ENCODE data around the gene B9D1.

B9D1 gene

DNA sequence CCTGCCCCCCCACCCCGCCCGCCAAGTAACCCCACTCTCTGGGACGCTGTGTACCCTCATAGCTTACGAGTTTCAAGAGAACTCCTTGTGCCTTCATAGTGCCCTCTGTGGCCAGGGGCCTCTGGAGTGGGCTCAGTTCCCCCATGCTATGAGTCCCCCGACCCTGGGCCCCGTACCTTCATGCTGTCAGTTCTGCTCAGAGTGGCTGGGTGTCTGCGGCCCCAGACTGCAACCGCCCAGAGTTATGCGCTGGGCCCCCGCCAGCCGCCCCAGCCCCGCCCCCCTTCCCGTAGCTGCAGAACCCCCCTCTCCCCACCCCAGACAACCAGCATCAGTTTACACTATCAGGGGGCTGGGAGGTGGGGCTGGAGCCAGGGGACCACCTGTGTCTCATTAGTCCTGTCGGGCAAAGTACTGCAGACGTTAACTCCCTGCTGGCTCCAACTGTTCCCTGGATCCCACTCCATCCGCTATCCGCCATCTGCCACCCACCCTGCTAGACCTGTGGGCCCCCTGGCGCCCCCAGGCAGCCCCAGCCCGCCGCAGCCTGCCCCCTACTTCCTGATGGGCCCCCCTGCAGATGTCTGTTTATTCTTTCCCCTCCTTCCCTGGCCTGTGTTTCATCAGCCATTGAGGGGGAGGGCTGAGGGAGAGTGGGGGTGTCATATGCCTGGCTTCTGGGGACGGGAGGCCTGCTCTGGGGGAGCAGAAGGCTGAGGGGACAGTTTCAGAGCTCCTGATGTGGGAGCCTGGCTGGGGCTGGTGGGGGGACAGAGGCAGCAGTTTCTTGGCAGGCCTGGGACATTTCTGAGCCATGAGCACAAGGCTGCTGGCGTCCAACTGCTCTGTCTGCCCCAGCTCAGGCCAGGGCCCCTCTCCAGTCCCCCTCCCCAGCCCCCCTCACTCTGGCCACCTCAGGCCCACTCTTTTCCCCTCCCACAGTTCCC lies 24.7 kb upstream of the B9D1 start, which contains the start of gene MFAP4:
MFAP4 (minus strand) TSS at position 217 of the 947 bp plus-strand sequence; CDS start at position 182, 35 bp downstream.
- no peaks in the 10 kb centered on the region for H3K9me3 ChIP-seq (ENCODE audit: low read length)
- peaks cover 67% of the 10 kb centered on the region for H3K4me1 ChIP-seq (ENCODE audit: insufficient read depth, low read length)
- H3K27me3 ChIP-seq (ENCODE audit: control insufficient read depth in 1 of 2, insufficient read depth in 2 of 2, low read length in 2 of 2) = no peaks in the 10 kb centered on the region
- peak within 1 kb of the TSS; percentile 60 to 69 for H3K4me3 ChIP-seq (ENCODE audit: low read depth in 1 of 2, low read length in 2 of 2)
- peak within 1 kb of the TSS; percentile 100 for H3K27ac ChIP-seq (ENCODE audit: low read depth, low read length)
- peaks cover 17% of the 10 kb centered on the region for H3K36me3 ChIP-seq (ENCODE audit: insufficient read depth, low read length)
- peak within 1 kb of the TSS; percentile 55 for H3K9ac ChIP-seq (ENCODE audit: low read length)

DNA sequence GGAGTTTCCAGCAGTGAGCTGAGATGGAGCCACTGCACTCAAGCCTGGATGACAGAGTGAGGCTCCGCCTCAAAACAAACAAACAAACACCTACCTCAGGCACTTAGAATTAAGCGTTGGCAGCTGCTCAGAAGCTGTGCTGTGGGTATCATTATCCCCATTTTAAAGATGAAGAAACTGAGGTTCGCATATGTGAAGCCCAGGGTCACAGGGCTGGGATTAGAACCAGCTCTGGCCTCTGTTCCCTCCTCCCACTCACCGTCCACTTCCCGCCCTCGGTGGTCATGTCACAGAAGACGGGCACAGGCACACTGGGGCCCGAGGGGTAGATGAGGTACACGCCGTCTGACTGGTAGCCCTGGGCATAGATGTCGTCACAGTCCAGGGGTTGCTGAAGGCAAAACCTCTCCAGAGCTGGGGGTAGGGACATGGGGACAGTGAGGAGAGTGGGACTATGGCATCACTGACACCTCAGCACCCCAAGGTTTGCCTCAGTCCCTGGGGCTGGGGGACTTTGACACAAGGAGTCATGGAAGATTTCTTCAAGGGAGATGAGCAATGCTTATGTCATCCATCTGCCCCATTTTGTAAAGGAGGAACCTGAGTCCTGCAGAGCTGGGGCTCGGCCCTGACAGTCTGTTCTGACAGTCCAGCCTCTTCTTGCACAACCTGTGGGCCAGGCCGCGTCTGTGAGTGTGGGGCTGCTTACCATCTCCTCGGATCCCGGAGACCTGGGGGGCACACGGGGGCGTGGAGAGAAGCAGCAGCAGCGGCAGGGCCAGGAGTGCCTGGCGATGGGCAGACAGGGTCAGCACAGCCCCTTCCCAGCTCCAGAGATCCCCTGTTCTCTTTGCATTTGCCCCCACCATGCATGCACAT lies 23.8 kb upstream of the B9D1 start:
- Histone ChIP-seq H3K4me3 (ENCODE audit: low read depth in 1 of 2, low read length in 2 of 2) (peak overlapping the region; percentile 60 to 69), H3K9me3 (ENCODE audit: low read length) (no peaks in the 10 kb centered on the region), H3K36me3 (ENCODE audit: insufficient read depth, low read length) (peaks cover 24% of the 10 kb centered on the region), H3K9ac (ENCODE audit: low read length) (peak overlapping the region; percentile 55), H3K27me3 (ENCODE audit: control insufficient read depth in 1 of 2, insufficient read depth in 2 of 2, low read length in 2 of 2) (no peaks in the 10 kb centered on the region), H3K27ac (ENCODE audit: low read depth, low read length) (peak overlapping the region; percentile 100), H3K4me1 (ENCODE audit: insufficient read depth, low read length) (peaks cover 64% of the 10 kb centered on the region)

DNA sequence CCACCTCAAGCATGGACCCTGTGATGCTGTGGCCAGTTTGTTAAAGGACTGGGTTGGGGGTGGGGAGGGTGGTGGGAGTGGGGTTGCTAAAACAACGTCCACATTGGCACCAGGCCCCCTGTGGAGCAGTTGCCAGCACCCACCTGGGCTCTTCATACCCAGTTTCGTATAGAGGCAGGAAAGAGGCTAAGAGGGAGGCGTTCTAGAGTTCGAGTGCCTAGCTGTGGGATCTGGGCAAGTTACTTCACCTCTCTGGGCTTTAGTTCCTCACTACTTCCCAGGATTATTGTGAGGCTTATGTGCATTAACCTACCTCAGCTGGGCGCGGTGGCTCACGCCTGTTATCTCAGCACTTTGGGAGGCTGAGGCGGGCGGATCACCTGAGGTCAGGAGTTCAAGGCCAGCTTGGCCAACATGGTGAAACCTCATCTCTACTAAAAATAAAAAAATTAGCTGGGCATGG lies 23.0 kb upstream of the B9D1 start:
- H3K4me1 ChIP-seq (ENCODE audit: insufficient read depth, low read length) = peaks cover 66% of the 10 kb centered on the region
- H3K27me3 ChIP-seq (ENCODE audit: control insufficient read depth in 1 of 2, insufficient read depth in 2 of 2, low read length in 2 of 2) = no peaks in the 10 kb centered on the region
- peaks cover 31% of the 10 kb centered on the region for H3K36me3 ChIP-seq (ENCODE audit: insufficient read depth, low read length)
- H3K9ac ChIP-seq (ENCODE audit: low read length) = peak overlapping the region; percentile 55
- peak overlapping the region; percentile 45 to 69 for H3K4me3 ChIP-seq (ENCODE audit: low read depth in 1 of 2, low read length in 2 of 2)
- H3K27ac ChIP-seq (ENCODE audit: low read depth, low read length) = peak overlapping the region; percentile 100
- no peaks in the 10 kb centered on the region for H3K9me3 ChIP-seq (ENCODE audit: low read length)

DNA sequence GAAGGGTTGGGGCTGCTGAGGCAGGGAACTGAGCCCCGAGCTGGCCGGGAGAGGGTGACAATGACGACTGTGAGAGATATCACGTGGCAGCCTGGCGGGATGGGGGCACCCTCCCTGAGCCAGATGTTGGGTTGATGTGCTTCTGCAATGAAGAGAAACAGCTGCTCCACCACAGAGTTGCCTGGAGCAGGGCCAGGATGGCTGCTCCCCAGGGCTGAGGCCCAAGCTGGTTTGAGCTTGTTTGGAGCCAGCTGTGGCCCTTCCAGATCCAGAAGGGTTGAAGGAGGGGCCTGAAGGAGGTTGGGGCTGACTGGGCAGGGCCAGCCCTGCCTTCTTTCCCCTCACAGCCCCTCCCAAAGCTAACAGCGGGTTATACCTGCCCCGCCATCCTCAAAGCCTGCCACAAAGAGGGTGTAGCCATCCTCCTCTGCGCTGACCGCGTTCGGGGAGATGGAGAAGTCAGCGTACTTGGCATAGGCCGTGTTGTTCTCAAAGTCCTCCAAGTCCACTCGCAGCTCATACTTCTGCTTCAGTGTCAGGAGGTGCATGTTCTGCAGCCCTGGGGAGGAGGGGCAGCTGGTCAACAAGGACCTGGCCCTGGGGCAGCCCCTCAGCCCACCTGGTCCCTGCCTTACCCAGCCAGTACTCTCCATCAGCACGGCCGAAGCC lies 22.3 kb upstream of the B9D1 start:
- peak overlapping the region in 1 of 2 donors; percentile 45 for H3K4me3 ChIP-seq (ENCODE audit: low read depth in 1 of 2, low read length in 2 of 2)
- H3K9me3 ChIP-seq (ENCODE audit: low read length) = no peaks in the 10 kb centered on the region
- no peaks in the 10 kb centered on the region for H3K27me3 ChIP-seq (ENCODE audit: control insufficient read depth in 1 of 2, insufficient read depth in 2 of 2, low read length in 2 of 2)
- H3K27ac ChIP-seq (ENCODE audit: low read depth, low read length) = peak overlapping the region; percentile 100
- H3K4me1 ChIP-seq (ENCODE audit: insufficient read depth, low read length) = peaks cover 73% of the 10 kb centered on the region
- peaks cover 38% of the 10 kb centered on the region for H3K36me3 ChIP-seq (ENCODE audit: insufficient read depth, low read length)
- peak overlapping the region; percentile 55 for H3K9ac ChIP-seq (ENCODE audit: low read length)

DNA sequence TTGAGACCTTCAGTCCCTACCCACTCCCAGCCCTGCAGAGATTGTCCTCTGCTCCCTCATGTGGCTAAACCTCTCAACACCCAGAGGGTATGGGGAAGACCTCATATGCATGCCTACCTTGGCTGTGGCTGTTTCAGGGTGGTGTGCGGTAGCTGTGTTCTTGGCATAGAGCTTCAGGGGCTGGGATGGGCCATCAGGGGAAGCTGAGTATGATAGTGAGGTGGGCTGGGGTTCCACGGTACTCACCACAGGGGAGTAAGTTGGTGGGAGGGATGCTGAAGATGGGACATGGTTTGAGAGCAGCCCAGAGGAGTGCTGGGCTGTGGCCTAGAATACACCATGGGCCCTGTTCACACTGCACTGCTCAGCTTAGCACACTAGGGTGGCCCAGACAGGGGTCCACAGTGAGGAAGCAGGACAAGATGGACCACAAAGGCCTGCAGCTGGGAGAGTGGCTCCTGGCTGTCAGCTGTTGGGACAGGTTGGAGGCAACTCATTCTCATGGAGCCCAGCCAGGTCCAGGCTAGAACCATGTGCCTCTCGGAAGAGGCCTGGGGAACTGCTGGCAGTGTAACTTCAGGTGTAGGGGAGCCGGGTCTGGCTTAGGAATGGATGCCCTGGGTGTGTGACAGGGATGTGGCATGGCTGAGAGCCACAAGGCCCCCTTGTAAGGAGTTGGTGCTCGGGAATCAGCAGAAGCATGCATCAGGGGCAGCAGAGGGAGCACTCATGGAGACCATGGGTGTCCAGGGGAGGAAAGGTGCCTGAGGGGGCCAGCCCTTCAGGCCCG lies 21.4 kb upstream of the B9D1 start:
- Histone ChIP-seq H3K4me3 (ENCODE audit: low read depth in 1 of 2, low read length in 2 of 2) (peak overlapping the region in 1 of 2 donors; percentile 28), H3K9me3 (ENCODE audit: low read length) (no peaks in the 10 kb centered on the region), H3K4me1 (ENCODE audit: insufficient read depth, low read length) (peaks cover 75% of the 10 kb centered on the region), H3K36me3 (ENCODE audit: insufficient read depth, low read length) (peaks cover 42% of the 10 kb centered on the region), H3K27ac (ENCODE audit: low read depth, low read length) (peak overlapping the region; percentile 100), H3K9ac (ENCODE audit: low read length) (no peak overlapping the region), H3K27me3 (ENCODE audit: control insufficient read depth in 1 of 2, insufficient read depth in 2 of 2, low read length in 2 of 2) (no peaks in the 10 kb centered on the region)

DNA sequence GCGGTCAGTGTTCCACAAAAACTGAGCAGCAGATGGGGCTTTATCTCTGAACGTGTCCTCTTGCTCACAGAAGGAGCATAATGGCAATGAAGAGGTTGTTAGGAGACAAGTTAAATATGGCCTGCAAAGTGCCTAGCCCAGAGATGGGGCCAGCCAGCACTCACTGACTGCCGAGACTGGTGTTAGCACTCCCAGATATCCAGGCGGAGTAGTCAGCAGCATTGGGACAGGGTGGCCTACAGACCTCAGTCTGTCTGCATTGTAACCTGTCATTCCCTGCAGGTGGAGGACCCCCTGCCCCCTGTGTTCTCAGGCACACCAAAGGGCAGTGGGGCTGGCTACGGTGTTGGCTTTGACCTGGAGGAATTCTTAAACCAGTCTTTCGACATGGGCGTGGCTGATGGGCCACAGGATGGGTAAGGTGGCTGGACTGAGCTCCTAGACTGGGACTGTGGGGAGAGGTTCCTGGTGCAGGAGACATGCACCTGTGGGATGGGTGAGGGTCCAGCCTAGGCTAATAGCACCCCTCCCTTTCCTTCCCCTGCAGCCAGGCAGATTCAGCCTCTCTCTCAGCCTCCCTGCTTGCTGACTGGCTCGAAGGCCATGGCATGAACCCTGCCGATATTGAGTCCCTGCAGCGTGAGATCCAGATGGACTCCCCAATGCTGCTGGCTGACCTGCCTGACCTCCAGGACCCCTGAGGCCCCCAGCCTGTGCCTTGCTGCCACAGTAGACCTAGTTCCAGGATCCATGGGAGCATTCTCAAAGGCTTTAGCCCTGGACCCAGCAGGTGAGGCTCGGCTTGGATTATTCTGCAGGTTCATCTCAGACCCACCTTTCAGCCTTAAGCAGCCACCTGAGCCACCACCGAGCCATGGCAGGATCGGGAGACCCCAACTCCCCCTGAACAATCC lies 20.3 kb upstream of the B9D1 start:
- H3K4me1 ChIP-seq (ENCODE audit: insufficient read depth, low read length) = peaks cover 67% of the 10 kb centered on the region

DNA sequence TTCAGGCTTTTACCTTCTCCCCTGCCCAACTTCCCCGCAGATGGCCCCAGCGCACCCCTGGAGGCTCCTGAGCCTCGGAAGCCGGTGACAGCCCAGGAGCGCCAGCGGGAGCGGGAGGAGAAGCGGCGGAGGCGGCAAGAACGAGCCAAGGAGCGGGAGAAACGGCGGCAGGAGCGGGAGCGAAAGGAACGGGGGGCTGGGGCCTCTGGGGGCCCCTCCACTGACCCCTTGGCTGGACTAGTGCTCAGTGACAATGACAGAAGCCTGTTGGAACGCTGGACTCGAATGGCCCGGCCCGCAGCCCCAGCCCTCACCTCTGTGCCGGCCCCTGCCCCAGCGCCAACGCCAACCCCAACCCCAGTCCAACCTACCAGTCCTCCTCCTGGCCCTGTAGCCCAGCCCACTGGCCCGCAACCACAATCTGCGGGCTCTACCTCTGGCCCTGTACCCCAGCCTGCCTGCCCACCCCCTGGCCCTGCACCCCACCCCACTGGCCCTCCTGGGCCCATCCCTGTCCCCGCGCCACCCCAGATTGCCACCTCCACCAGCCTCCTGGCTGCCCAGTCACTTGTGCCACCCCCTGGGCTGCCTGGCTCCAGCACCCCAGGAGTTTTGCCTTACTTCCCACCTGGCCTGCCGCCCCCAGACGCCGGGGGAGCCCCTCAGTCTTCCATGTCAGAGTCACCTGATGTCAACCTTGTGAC lies 19.4 kb upstream of the B9D1 start:
- no peaks in the 10 kb centered on the region for H3K9me3 ChIP-seq (ENCODE audit: low read length)
- peak overlapping the region; percentile 63 for H3K27ac ChIP-seq (ENCODE audit: low read depth, low read length)
- H3K27me3 ChIP-seq (ENCODE audit: control insufficient read depth in 1 of 2, insufficient read depth in 2 of 2, low read length in 2 of 2) = no peaks in the 10 kb centered on the region
- H3K9ac ChIP-seq (ENCODE audit: low read length) = no peak overlapping the region
- peaks cover 42% of the 10 kb centered on the region for H3K36me3 ChIP-seq (ENCODE audit: insufficient read depth, low read length)
- no peak overlapping the region for H3K4me3 ChIP-seq (ENCODE audit: low read depth in 1 of 2, low read length in 2 of 2)
- H3K4me1 ChIP-seq (ENCODE audit: insufficient read depth, low read length) = peaks cover 65% of the 10 kb centered on the region

More for the DNA sequence above, 20.3 kb upstream of the B9D1 start:
- Histone ChIP-seq H3K27ac (ENCODE audit: low read depth, low read length) (peak overlapping the region; percentile 63), H3K4me3 (ENCODE audit: low read depth in 1 of 2, low read length in 2 of 2) (no peak overlapping the region), H3K9me3 (ENCODE audit: low read length) (no peaks in the 10 kb centered on the region), H3K9ac (ENCODE audit: low read length) (no peak overlapping the region), H3K27me3 (ENCODE audit: control insufficient read depth in 1 of 2, insufficient read depth in 2 of 2, low read length in 2 of 2) (no peaks in the 10 kb centered on the region), H3K36me3 (ENCODE audit: insufficient read depth, low read length) (peaks cover 42% of the 10 kb centered on the region)

DNA sequence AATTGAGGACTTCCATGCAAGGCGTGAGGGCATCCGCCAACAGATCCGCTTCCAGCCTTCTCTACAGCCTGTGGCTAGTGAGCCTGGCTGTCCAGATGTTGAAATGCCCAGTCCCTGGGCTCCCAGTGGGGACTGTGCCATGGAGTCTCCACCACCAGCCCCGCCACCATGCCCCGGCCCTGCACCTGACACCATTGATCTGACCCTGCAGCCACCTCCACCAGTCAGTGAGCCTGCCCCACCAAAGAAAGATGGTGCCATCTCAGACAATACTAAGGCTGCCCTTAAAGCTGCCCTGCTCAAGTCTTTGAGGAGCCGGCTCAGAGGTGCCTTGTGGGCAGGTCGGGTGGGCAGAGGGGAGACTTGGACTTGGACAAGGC lies 18.8 kb upstream of the B9D1 start:
- no peak overlapping the region for H3K27ac ChIP-seq (ENCODE audit: low read depth, low read length)
- peaks cover 42% of the 10 kb centered on the region for H3K36me3 ChIP-seq (ENCODE audit: insufficient read depth, low read length)
- no peak overlapping the region for H3K9ac ChIP-seq (ENCODE audit: low read length)
- H3K27me3 ChIP-seq (ENCODE audit: control insufficient read depth in 1 of 2, insufficient read depth in 2 of 2, low read length in 2 of 2) = no peaks in the 10 kb centered on the region
- H3K9me3 ChIP-seq (ENCODE audit: low read length) = no peaks in the 10 kb centered on the region
- no peak overlapping the region for H3K4me3 ChIP-seq (ENCODE audit: low read depth in 1 of 2, low read length in 2 of 2)
- H3K4me1 ChIP-seq (ENCODE audit: insufficient read depth, low read length) = peaks cover 64% of the 10 kb centered on the region

DNA sequence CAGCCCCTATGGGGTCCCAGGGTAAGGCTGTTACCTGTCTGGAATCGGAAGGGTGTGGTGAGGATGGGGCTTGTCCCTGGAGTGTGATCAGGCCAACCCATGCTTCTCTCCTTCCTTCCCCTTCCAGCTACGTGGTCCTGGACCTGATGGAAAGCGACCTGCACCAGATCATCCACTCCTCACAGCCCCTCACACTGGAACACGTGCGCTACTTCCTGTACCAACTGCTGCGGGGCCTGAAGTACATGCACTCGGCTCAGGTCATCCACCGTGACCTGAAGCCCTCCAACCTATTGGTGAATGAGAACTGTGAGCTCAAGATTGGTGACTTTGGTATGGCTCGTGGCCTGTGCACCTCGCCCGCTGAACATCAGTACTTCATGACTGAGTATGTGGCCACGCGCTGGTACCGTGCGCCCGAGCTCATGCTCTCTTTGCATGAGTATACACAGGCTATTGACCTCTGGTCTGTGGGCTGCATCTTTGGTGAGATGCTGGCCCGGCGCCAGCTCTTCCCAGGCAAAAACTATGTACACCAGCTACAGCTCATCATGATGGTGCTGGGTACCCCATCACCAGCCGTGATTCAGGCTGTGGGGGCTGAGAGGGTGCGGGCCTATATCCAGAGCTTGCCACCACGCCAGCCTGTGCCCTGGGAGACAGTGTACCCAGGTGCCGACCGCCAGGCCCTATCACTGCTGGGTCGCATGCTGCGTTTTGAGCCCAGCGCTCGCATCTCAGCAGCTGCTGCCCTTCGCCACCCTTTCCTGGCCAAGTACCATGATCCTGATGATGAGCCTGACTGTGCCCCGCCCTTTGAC lies 18.2 kb upstream of the B9D1 start:
- no peaks in the 10 kb centered on the region for H3K9me3 ChIP-seq (ENCODE audit: low read length)
- peaks cover 42% of the 10 kb centered on the region for H3K36me3 ChIP-seq (ENCODE audit: insufficient read depth, low read length)
- no peak overlapping the region for H3K9ac ChIP-seq (ENCODE audit: low read length)
- no peak overlapping the region for H3K27ac ChIP-seq (ENCODE audit: low read depth, low read length)
- H3K4me1 ChIP-seq (ENCODE audit: insufficient read depth, low read length) = peaks cover 58% of the 10 kb centered on the region
- no peak overlapping the region for H3K4me3 ChIP-seq (ENCODE audit: low read depth in 1 of 2, low read length in 2 of 2)
- no peaks in the 10 kb centered on the region for H3K27me3 ChIP-seq (ENCODE audit: control insufficient read depth in 1 of 2, insufficient read depth in 2 of 2, low read length in 2 of 2)

Data from muscle layer of colon (tissue), 2 donors.